Endodermal cell (in vitro differentiated cells): ENCODE results near the gene CBLB. TPM values are rescaled to one million over a fixed set of nuclear protein-coding genes. Genes with fewer than 3 reads are reported as not detected.

ENCODE experiments used
- DNase-seq: peaks from one replicate; pipeline ENCODE4 v3.0.0-alpha.2; 2017
- H3K27ac ChIP-seq: 2 replicates; pipeline ENCODE4 v1.5.1; 2013; ENCODE audit warnings: mild to moderate bottlenecking, low read depth, low read length, moderate library complexity
- H3K27me3 ChIP-seq: 2 replicates; pipeline ENCODE4 v1.6.1; 2013; ENCODE audit warnings: mild to moderate bottlenecking, low read length, moderate library complexity; ENCODE audit not compliant: insufficient read depth, control insufficient read depth, poor library complexity, severe bottlenecking
- H3K36me3 ChIP-seq: 2 replicates; pipeline ENCODE4 v1.7.0; 2013; ENCODE audit warnings: mild to moderate bottlenecking, low read length, moderate library complexity; ENCODE audit not compliant: control insufficient read depth, insufficient read depth
- H3K4me1 ChIP-seq: one replicate; pipeline ENCODE4 v1.7.0; 2013; ENCODE audit warnings: low read length; ENCODE audit not compliant: control insufficient read depth, insufficient read depth
- H3K4me3 ChIP-seq: 2 replicates; pipeline ENCODE4 v1.5.1; 2013; ENCODE audit warnings: mild to moderate bottlenecking, low read length, moderate library complexity
- H3K9ac ChIP-seq: 2 replicates; pipeline ENCODE4 v1.6.1; 2013; ENCODE audit warnings: mild to moderate bottlenecking, low read length, moderate library complexity; ENCODE audit not compliant: poor library complexity, severe bottlenecking; ENCODE audit errors: extremely low read depth
- H3K9me3 ChIP-seq: 2 replicates; pipeline ENCODE4 v1.6.1; 2013; ENCODE audit warnings: mild to moderate bottlenecking, low read length, moderate library complexity; ENCODE audit not compliant: control insufficient read depth
- H3K27ac Mint-ChIP-seq: 2 replicates; pipeline ENCODE4 v1.8.0; 2020; ENCODE audit warnings: mixed read lengths
- H3K27me3 Mint-ChIP-seq: 2 replicates; pipeline ENCODE4 v1.8.0; 2021; ENCODE audit warnings: mild to moderate bottlenecking, mixed read lengths; ENCODE audit not compliant: insufficient read depth
- H3K36me3 Mint-ChIP-seq: 2 replicates; pipeline ENCODE4 v1.8.0; 2020; ENCODE audit warnings: low read depth, mixed read lengths
- H3K4me1 Mint-ChIP-seq: 2 replicates; pipeline ENCODE4 v1.8.0; 2020; ENCODE audit warnings: mixed read lengths
- H3K4me3 Mint-ChIP-seq: 2 replicates; pipeline ENCODE4 v1.8.0; 2020; ENCODE audit warnings: mild to moderate bottlenecking, moderate library complexity, mixed read lengths
- H3K9me3 Mint-ChIP-seq: 2 replicates; pipeline ENCODE4 v1.8.0; 2020; ENCODE audit warnings: mild to moderate bottlenecking, mixed read lengths
- CTCF ChIP-seq: fragments of 200-600 bp; sonication (generic); conservative IDR thresholded peaks from 2 replicates; pipeline ENCODE4 v1.5.0; 2021; ENCODE audit warnings: antibody characterized with exemption, mild to moderate bottlenecking
- WGBS, 2 experiments: methylation state at CpG; one replicate each; pipeline versions ENCODE4 v1.1.5 to v1.1.7; 2013; ENCODE audit warnings: missing lambda C conversion rate in 2 of 2, mixed read lengths in 1 of 2; ENCODE audit not compliant: insufficient coverage in 1 of 2, insufficient read length in 1 of 2; 5-methylcytosine and 5-hydroxymethylcytosine counted together
- total RNA-seq, 2 donors: library from RNA; stranded (reverse); fragmentation: NEBNext Ultra II Directional in 1 of 2; extraction: Animal tissue kit (Norgen Biotek cat#: 25700) in 1 of 2; gene quantifications; 2 replicates in 1 of 2; 3 replicates in 1 of 2; pipeline ENCODE4 v1.2.1, GENCODE V29; 2021

The CBLB gene
- total RNA-seq, 2 donors from 2014 or later = 45.4 to 60.5 TPM

DNA sequence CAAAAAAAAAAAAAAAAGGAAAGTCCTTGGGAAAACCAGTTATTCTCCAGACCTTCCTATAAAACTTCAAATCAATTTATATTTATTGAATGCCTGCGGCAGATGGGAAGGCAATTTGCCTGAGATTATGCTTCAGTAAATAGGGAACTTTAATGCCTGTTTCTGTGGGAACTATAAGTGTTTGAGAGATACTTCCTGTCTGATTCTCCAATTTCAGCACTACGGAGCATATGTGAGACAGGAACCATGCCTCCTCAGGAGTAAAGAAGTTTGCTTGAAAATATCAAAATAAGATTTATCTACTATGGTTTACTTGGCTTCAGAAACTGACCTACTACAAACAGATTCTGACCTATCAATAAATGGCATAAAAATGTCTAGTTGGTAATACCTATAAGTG is 135.5 kb downstream of the CBLB start:
- no peaks in the 10 kb centered on the region for H3K27me3 Mint-ChIP-seq
- H3K36me3 Mint-ChIP-seq = peaks cover 44% of the 10 kb centered on the region
- H3K27ac ChIP-seq = no peak overlapping the region
- no peak overlapping the region for H3K4me3 Mint-ChIP-seq
- peaks cover 4% of the 10 kb centered on the region for H3K36me3 ChIP-seq
- WGBS, 2 experiments = 100% methylated on average over 2 of the region's 2 CpGs; no CpG with 5 or more reads in 1 of the 2 experiments
- peaks cover 3% of the 10 kb centered on the region for H3K9me3 ChIP-seq
- no peak overlapping the region for H3K4me3 ChIP-seq
- DNase-seq = no peak
- H3K4me1 ChIP-seq = no peaks in the 10 kb centered on the region
- no peak for TF ChIP-seq CTCF
- no peaks in the 10 kb centered on the region for H3K27me3 ChIP-seq
- no peak overlapping the region for H3K27ac Mint-ChIP-seq
- no peaks in the 10 kb centered on the region for H3K4me1 Mint-ChIP-seq
- H3K9me3 Mint-ChIP-seq = no peaks in the 10 kb centered on the region
- H3K9ac ChIP-seq = no peak overlapping the region

DNA sequence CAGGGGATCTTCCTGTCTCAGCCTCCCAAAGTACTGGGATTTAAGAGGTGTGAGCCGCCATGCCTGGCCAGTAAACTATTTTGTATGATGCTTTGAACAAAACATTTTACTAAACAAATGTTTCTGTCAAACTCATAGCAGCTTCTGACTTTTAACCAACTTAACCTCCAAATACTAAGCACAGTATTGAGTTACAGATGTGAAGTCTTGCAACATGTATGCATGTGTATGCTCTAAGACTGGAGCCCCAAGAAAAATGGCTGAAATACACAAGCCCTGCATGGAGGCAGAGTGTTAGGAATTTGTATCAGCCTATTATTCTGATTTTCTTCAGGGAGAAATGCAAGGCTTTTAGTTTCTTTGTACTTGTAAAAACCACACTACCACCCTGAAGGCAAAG is 137.1 kb downstream of the CBLB start:
- no peaks in the 10 kb centered on the region for H3K4me1 ChIP-seq
- no peak for TF ChIP-seq CTCF
- H3K36me3 ChIP-seq = peaks cover 18% of the 10 kb centered on the region
- peaks cover 60% of the 10 kb centered on the region for H3K36me3 Mint-ChIP-seq
- H3K4me1 Mint-ChIP-seq = no peaks in the 10 kb centered on the region
- DNase-seq = no peak
- peaks cover 19% of the 10 kb centered on the region for H3K9me3 ChIP-seq
- no peak overlapping the region for H3K9ac ChIP-seq
- no peak overlapping the region for H3K4me3 ChIP-seq
- H3K27ac ChIP-seq = no peak overlapping the region
- no peaks in the 10 kb centered on the region for H3K27me3 Mint-ChIP-seq
- 85% methylated on average over 1 of the region's 1 CpG; no CpG with 5 or more reads in 1 of the 2 experiments for WGBS, 2 experiments
- H3K9me3 Mint-ChIP-seq = peaks cover 16% of the 10 kb centered on the region
- no peak overlapping the region for H3K4me3 Mint-ChIP-seq
- no peak overlapping the region for H3K27ac Mint-ChIP-seq
- no peaks in the 10 kb centered on the region for H3K27me3 ChIP-seq

DNA sequence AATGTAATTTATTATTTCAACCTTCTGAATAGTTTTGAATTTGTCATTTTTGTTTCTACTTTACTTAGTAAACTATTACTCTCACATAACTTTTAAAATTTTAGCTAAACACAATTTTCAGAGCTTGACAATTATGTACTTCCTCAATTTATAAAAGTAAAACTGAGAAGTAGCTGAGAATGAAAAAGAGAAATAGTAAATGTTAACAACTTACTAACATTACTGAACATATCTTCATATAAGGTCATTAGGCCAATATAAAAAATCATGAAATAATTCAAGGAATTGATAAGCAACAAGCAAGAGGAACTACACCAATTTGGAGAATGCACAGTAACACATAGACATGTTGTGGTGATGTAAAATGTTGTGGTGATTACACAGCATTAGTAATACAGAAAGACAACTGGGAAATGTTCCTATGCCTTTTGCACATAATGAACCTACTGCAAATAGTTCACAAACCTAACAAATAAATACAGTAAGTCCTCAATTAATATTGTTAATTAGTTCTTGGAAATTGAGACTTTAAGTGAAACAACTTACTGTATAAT is 137.9 kb downstream of the CBLB start:
- Mint-ChIP-seq H3K27me3 (no peaks in the 10 kb centered on the region), H3K9me3 (peaks cover 17% of the 10 kb centered on the region), H3K4me3 (no peak overlapping the region)

More for the DNA sequence above, 137.9 kb downstream of the CBLB start:
- no peak overlapping the region for H3K27ac Mint-ChIP-seq
- peaks cover 58% of the 10 kb centered on the region for H3K36me3 Mint-ChIP-seq
- H3K4me1 ChIP-seq = no peaks in the 10 kb centered on the region
- no peaks in the 10 kb centered on the region for H3K27me3 ChIP-seq
- no peak for DNase-seq
- peaks cover 19% of the 10 kb centered on the region for H3K36me3 ChIP-seq
- H3K27ac ChIP-seq = no peak overlapping the region
- no peak overlapping the region for H3K9ac ChIP-seq
- H3K9me3 ChIP-seq = peaks cover 21% of the 10 kb centered on the region
- no peak overlapping the region for H3K4me3 ChIP-seq
- H3K4me1 Mint-ChIP-seq = no peaks in the 10 kb centered on the region
- TF ChIP-seq CTCF = no peak
